Ammon's horn (tissue), 1 donor: Measurements from ENCODE around the gene STRA6.
A peak's percentile ranks its signal among the peaks of the same experiment; 100 is the strongest.

Source experiments
- DNase-seq: peaks from one replicate; pipeline ENCODE4 v3.0.0-alpha.2; 2016; ENCODE audit warnings: low spot score

The STRA6 gene, protein sequence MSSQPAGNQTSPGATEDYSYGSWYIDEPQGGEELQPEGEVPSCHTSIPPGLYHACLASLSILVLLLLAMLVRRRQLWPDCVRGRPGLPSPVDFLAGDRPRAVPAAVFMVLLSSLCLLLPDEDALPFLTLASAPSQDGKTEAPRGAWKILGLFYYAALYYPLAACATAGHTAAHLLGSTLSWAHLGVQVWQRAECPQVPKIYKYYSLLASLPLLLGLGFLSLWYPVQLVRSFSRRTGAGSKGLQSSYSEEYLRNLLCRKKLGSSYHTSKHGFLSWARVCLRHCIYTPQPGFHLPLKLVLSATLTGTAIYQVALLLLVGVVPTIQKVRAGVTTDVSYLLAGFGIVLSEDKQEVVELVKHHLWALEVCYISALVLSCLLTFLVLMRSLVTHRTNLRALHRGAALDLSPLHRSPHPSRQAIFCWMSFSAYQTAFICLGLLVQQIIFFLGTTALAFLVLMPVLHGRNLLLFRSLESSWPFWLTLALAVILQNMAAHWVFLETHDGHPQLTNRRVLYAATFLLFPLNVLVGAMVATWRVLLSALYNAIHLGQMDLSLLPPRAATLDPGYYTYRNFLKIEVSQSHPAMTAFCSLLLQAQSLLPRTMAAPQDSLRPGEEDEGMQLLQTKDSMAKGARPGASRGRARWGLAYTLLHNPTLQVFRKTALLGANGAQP

DNA sequence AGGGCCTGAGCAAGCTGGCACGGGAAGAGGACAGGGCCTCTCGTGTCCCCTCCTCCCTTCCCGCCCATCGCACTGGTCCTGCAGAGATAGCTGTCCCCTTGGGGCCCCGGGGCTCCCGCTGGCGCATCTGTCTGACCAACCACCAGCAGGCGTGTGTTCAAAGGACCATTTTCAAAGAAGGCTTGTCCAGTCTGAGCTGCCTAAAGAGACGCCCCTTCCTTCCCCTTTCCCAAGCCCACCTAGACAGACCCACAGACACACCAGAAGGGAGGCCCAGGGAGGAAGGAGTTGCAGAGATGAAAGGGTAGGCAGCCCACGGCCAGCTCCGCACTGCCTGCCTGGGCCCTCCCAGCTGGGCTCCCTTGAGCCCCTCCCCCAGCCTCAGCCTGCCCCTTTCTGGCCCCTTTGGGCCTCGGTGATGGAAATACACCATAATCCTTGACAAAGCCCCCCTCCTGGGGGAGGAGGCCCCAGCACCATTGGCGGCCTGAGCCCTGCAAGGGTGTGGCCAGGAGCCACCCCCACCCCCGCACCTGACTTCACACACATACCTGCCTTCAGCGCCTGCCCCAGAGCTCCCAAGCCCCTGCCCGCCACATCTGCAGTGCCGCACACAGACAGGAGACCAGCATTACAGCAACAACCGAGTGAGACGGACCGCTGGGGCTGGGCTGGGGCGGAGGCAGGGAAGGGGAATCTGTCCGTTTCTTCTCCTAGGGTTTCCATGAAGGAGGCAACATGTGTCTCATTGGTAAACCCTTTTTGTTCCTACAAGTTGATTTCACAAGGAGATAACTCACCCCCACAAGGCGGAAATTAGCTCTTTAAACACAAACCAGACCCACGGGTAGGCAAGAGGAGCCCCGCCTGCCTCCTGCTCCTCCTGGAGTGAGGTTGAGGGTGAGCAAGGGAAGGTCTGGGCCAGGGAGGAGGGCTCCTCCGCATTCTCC lies at the start of gene STRA6:
Gene STRA6 (minus strand): TSS at position 336 of the 950 bp plus-strand sequence. CDS start 520 bp downstream, outside the sequence.
- no peak for DNase-seq

DNA sequence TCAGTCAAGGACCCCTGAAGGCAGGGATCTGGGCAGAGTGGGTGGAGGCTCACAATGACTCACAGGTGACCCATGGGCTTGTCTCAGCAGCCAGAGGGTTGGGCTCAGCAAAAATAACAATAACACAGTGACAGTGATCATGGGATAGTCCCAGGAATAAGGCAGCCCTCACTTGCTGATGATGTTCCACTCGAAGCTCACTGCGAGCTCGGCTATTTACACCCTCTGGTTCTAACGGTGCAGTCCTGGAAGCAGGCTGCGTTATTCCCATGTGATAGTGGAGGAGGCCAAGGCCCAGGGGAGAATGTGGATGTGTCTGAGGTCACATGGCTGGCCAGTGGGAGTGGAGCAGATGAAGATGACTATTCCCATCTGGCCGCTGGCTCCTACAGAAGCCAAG lies 49.7 kb upstream of the STRA6 start:
- no peak for DNase-seq

DNA sequence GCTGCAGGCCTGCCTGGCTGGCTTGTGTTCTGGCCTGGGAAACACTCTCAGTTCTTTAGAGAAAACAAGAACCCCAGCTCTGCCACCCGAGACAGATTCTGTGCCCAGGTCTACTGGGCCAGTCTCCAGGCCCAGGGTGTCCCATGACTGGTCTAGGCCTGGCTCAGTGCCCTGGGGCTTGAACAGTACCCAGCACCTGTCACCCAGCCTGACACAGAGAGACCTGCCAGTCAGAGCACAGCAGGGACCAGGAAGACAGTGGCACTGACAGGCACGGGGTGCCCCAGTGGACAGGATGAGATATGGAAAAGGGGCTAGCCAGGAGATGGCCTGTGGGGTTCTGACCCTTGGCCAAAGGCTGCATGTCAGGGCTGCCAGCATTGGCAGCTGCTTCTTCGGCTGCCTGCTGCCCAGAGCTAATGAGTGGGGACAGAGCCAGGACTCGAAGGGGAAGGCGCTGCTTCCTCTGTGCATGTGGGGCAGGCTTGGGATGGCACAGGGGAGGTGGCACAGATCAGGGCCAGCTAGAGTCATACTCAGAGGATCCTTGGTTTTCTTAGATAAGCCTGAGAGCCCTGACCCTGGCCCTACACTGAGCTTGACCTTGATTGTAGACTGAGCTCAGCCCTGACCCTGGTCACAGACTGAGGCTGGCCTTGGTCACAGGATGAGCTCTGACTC lies 48.7 kb upstream of the STRA6 start:
- DNase-seq = peak; percentile 84

DNA sequence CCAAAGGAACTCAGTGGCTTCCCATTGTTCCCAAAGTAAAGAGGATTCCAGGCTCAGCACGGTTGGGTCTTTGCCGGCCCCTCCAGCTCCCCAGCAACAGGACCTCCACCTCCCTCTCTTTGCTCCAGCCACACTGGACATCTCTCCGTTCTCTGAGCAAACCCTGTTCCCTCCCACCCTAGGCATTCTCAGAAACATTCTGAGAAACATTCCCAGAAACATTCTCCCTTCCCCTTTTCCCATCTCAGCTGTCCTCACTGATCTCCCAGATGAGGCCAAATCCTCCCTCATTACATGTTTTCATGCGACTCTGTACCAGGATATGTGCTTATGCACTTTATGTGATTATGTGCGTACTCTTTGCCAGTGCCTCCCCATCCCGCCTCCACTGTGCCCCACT lies 47.7 kb upstream of the STRA6 start:
- no peak for DNase-seq

DNA sequence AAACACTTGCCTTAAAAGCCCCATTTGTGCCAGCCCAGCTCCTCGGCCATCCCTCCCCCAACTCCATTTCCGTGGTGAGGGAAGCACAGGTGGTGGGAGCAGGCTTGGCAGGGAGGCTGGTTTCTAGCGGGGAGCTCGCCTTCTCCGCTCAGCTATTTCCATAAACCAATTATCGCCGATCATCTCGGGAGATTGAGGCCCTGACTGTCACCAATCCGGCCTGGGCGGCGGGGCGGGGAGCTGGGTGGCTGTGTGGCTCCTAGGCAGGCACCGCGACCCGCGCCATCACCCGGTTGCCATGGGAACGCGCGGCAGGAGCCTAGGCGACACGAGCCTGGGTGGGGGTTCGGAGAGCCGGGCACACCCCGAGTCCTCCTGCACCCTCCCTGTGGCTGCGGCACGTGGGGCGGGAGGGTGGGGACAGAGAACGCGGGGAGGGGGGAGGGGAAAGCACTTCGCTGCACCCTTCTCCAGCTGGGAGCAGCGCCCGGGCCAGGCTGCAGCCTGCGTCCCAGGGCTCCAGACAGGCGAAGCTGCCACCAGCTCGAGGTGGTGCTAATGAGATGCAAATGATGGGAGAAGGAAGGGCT lies 42.9 kb upstream of the STRA6 start:
- peak; percentile 52 for DNase-seq

DNA sequence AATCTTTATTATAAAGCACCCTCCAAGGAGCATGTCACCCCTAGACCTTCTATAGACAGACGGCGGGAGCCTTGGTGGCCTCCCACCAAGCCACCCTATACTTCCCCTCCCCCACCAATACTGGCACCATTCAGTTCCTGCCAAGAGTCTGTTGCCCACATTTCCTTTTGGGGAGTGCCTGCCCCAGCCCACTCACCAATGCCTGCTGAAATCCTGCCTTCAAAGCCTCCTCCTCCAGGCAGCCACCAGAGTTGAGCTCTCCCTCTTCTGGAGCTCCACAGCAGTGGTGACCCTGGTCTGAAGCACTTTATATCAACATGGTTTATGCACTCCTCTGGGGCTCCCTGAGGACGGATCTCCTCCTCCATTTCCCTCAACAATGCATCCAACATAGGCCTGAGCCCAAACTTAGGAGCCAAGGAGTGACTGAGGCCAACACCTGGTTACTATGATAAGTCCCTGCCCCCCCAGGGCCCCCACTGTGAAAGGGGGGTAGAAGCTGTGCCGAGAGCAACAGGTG lies 42.3 kb upstream of the STRA6 start:
- DNase-seq = no peak

DNA sequence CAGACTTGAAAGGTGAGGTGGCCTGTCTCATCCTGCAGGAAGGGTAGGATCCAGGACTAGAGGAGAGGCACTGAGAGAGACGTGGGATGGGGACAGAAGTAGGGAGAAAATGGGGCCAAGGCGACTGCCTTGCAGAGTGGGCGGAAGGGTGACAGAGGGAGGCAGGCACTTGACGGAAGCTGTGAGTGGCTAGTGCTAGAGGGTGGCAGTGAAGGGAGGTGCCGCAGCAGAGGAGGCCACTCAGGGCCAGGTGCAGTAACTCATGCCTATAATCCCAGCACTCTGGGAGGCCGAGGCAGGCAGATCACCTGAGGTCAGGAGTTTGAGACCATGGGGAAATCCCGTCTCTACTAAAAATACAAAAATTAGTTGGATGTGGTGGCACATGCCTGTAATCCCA lies 40.8 kb upstream of the STRA6 start:
- no peak for DNase-seq

DNA sequence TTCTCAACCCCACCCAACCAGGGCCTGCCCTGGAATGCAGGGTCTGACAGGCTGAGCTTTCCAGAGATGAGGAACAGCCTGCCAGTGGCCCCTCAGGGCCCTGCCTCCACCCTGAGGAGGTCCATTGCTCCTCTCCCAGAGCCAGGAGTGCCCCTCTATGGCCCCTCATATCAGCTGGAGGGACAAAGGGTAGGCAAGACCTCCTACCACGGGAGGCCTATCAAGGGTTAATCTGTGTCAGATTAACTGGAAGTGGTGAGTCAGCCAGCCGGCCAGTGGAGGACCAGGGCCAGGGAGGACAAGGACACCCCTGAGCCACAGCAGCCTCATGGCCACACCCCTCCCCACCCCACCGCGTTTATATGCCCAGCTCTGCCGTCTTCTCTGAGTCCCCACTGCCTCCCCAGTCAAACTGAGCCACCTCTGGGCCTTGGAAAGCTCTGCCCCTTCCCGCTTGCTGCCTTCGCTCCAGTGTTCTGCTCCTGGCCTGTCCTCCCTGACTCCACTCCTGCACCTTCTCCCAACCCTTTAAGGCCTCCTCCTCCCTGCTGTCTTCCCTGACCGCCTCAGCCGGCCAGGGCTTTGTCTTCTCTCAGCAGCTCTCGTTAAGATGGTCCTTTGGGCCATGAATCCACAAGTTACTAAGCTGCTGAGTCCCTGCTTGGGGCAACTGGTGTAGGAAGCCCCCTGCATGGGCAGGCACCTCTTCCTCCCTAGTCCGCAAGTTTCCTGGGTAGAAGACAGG lies 40.0 kb upstream of the STRA6 start:
- no peak for DNase-seq

DNA sequence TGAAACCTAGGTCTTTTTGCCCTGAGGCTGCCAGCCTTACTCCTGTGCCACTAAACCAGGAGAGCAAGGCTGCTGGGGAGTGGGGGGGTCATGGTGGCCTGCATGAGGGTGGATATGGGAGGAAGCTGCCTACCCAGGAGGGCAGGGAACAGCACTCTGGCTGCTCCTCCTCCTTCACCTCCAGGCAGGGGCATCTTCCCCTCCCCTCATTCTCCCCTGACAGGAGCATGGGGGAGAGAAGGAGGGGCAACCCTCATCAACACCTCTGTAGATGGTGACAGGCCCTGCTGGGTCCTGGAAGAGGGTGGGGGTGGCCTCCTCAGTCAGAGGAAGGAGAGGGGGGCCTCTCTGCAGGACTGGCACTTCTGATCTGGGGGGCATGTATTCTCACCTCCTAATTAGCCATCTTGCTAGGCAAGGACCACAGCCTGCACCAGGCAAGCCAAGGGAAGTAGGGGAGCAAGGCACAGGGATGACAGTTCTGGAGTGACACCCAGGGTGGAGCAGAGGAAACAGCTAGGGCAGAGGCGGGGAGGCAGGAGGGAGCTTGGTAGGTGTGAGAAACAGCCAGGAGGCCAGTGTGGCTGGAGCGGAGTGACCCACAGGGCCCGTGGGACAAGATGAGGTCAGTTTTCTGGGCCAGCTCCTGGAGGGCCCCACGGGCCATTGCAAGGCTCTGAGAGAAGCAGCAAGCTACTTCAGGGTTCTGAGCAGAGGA lies 38.5 kb upstream of the STRA6 start:
- DNase-seq = no peak

DNA sequence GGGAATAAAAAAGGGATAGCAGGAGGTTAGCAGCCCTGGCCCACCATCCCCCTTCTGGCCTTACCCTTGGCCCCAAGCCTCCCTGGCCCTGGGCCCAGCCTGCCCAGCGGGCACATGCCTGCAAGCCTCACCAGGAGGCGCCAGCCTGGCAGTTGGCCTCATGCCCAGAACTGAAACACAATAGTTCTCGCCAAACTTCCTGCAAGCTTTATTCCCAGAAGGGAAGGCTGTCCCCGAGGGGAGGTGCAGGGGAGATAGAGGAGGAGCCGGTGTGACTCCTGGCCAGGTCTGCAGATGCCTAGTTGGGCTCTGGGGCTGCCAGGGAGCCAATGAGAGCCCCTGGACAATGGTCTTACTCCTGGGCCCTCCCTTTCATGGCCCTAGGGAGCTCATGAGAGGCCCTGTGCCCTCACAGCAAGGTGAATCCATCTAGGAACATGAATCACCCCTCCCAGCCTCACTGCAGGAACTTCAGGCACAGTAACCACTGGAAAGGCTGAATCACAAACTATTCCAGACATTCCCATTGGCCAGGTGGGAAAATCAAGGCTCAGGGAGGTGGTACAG lies 37.5 kb upstream of the STRA6 start:
- DNase-seq = peak; percentile 89

DNA sequence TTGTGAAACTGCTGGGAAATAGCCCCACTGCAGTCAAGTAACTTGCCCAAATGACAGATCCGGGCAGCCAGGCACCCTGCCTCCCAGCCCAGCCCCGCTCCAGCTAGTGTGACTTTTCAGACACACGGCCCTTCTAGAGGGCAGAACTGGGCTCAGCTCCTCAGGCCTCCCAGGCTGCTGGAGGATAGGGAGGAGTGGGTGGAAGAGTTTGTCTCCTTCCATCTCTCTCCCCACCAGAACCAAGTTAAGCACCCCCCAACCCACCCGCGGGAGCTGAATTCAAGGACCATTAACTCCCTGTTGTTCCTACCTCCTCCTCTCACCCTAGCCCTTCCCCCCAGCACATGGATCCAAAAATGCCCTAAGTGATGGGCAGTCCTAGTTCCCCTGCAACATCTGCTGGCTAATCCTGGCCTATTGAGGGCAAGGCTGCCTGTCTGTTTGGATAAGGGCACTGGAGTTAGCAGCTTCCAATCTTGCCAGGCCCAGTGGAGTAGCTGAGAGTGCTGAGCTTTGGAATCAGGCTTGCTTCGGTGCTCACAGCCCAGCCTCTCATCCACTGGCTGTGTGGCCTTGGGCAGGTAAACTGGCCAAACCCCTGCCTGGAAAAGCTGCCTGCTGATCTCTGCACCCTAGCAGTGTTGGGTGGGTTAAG lies 36.6 kb upstream of the STRA6 start:
- no peak for DNase-seq

DNA sequence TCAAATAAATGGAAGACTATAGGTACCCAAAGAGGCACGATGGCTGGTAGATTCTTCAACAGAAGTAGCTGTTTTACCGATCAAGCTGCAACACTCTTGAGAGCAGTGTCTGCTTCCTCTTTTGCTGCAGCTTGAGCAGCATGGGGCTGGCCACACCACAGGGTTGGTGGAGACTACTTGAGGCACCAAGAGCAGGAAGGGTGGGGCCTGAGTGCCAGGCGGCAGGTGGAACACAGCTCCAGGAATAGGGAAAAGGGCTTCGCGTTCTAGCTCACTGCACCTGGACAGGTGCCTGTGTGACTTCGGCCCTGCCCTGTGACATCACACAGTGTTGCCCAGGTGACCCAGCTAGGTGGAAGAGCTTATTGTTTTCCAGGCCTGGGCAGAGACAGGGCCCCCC lies 33.4 kb upstream of the STRA6 start, which contains the start of gene CCDC33:
Gene CCDC33 (plus strand): TSS at position 365 of the 400 bp plus-strand sequence. CDS start 394 bp downstream, outside the sequence.
- DNase-seq = no peak

DNA sequence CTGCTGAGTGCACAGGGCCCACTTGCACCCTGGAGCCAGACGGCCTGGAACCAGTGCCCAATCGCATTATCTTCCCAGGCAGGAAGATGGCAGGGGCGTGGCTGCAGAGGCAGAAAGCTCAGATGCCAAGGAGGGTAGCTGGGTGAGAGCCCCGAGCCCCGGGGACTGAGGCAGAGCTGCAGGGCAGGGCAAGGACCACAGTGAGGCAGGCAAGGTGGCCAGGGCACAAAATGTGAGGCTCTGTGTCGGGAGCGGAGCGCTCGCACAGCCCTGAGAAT lies 31.9 kb upstream of the STRA6 start:
- no peak for DNase-seq

DNA sequence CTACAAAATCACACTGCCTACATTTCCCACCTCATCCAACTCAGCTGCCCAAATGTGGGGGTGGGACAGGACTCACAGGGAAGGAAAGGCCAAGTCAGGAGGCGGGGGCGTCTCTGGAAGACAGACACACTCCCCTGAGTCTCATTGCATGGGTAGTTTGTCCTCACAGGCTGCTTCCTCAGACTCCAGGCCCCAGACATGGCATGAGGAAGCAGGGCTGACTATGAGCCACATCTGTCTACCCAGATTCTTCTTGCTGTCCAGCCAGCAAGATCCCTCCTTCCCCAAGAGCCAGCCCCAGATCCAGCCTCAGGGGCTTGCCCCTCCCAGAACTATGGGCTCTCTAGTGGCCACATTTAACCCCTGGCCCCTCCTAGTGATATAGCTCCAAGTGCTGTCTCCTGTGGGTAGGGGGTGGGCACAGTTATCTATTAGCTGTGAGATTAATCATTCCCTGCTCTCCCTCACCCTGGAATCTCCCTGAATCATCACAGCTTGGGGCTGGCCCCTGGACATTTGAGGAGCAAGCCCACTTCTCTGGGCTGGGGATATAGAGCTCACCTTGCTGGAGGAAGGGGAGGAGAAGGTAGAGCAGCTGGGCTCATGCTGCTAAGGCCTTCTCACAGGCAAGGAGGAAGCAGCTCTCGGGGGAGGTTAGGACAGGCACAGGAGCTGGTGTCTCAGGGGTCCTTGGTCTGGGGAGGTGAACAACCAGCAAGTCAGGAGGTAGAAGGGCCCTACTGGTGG lies 31.4 kb upstream of the STRA6 start:
- no peak for DNase-seq

DNA sequence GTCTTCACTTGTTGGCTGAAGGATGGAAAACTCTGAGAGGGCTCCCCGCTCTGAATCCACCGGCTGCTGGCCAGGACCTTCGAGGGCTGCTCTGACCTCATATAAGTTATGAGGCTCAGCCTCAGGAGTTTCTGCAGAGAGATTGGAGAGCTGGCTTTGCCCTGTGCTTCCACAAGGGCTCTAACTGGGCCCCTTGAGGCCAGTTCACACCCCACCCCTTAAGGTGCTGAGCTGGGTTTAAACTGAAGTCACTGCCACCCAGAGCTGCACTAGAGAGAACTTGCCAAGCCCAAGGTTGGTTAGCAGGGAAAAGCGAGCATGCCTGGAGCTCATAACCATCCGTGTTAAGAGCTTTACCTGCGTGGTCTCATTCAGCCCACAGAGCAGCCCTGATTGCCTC lies 30.8 kb upstream of the STRA6 start:
- DNase-seq = no peak

DNA sequence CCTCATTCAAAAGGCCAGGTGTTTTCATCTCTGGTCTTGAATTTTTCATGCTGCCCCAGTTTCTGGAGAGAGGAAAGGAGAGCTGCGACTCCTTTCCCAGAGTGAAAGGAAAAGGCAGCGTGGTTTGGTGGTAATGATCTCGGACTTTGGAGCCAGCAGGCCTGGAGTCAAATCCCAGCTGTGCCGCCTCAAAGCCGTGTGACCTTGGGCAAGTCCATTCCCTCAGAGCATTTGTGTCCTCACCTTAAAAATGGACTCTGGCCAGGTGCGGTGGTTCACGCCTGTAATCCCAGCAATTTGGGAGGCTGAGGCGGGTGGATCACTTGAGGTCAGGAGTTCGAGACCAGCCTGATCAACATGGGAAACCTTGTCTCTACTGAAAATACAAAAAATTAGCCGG lies 28.9 kb upstream of the STRA6 start:
- DNase-seq = no peak

DNA sequence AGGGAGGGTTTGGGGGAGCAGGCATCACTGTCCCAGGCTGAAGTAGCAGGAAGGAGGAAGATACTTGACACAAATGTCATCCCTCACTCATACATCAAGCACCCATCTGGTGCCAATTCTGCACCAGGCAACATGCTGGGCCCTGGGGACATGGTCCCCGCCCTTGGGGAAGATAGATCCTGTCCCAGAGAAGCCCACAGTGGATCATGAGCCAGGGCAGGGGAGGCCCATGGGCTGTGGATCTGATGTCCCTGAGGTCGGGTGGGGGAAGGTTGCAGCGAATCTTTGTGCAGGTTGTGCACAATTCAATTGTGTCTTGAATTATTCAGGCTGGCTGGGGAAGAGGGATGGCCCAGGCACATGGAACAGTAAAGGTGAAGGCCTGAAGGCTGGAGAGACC lies 27.1 kb upstream of the STRA6 start:
- no peak for DNase-seq

DNA sequence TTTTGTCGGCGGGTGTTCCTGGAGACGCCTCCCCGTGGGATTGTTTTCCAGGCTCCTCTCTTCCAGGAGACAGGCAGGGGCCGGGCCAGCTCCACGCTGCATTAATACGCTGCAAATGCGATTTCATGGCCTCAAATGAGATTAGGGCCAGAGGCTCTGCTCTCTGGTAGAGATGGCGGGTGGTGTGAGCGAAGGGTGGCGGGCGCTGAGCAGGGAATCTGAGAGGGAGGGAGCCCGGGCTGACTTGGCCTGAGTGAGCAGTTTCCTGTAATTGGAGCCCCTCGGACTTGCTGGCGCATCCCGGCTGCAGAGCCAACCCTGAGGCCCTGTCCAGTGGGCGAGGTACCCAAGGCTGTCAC lies 26.1 kb upstream of the STRA6 start:
- DNase-seq = no peak
